ENCODE results near the gene TUBB3. TPM values are rescaled to one million over a fixed set of nuclear protein-coding genes. Genes with fewer than 3 reads are reported as not detected.

The TUBB3 gene
- total and polyA plus RNA-seq, 2 of the 8 experiments (the other 6 are each of a cell fraction or from before 2014, with no cell fraction given), result 275 to 393 TPM

DNA sequence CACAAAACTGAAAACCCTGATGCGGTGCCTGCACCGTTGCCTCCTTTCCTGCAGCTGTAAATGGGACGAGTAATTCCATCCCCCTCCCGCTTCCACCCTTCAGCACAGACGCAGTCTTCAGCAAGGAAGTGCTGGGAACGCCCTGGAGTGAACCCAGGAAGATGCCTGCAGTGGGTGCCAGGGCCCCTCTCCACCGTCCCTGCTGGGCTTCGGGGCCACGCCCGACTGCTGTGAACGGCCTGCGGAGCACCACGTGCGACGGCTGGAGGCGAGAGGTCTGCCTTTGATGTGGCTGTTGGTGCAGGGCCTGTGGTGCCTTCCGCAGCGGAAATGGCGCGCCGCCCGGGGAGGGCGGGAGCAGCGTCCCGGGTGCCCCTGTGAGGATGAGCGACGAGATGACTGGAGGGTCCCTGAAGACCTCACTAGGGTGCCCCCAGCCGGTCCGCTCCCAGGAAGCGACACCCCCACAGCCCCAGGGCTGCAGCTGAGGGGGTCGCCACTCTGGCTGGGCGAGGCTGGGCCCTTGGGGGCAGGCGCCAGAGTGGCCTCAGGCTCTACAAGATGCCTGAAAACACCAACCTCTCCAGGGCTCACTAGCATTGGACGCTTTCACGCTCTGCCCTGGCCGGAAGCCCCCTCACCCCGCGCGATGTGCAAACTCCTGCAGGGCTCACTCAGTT lies 5.2 kb upstream of the TUBB3 start:
- Histone ChIP-seq H3K9me3 (ENCODE audit: insufficient read depth in 2 of 2, low read depth in 1 of 2, low read length in 1 of 2) (no peaks in the 10 kb centered on the region), H3K36me3 (ENCODE audit: control insufficient read depth in 2 of 4, insufficient read depth in 4 of 4, low read length in 3 of 4) (no peaks in the 10 kb centered on the region), H2BK5ac (ENCODE audit: low read depth, low read length) (peak overlapping the region; percentile 4; the same call in 1 of the 2 replicates), H3K56ac (replicated peaks; ENCODE audit: insufficient read length, low read depth, low read length) (no peak overlapping the region), H3K4me2 (ENCODE audit: insufficient read depth in 1 of 2, low read depth in 2 of 2, low read length in 2 of 2) (peak overlapping the region; percentile 94 to 98), H3K9ac (replicated peaks in 1 of 4; ENCODE audit: extremely low read depth in 1 of 4, low read depth in 3 of 4, low read length in 3 of 4) (peak overlapping the region in 2 of 4 experiments; percentile 16 to 37; a peak in 5 of 7 replicates), H3K18ac (ENCODE audit: extremely low read depth, low read length) (peak overlapping the region; percentile 41), H3K23ac (ENCODE audit: insufficient read length) (no peak overlapping the region), H3K79me1 (ENCODE audit: low read depth, low read length) (no peaks in the 10 kb centered on the region), H4K5ac (ENCODE audit: insufficient read length, low read depth, low read length) (peak overlapping the region; percentile 51), H2BK120ac (replicated peaks; ENCODE audit: low read depth, low read length) (no peak overlapping the region), H2AK5ac (ENCODE audit: low read depth, low read length) (no peak overlapping the region), H2BK12ac (ENCODE audit: low read depth, low read length) (peak overlapping the region; percentile 63; the same call in 1 of the 2 replicates), H3K23me2 (ENCODE audit: low read depth, low read length) (peaks cover 19% of the 10 kb centered on the region), H3K4me3 (ENCODE audit: extremely low read depth in 1 of 4, insufficient read depth in 2 of 4, low read depth in 3 of 4, low read length in 4 of 4) (peak overlapping the region; percentile 53 to 66 (median 62)), H2BK15ac (ENCODE audit: low read length) (peak overlapping the region; percentile 24; the same call in 1 of the 2 replicates), H2AFZ (ENCODE audit: low read length) (peak overlapping the region; percentile 52; the same call in 1 of the 2 replicates), H3K14ac (ENCODE audit: insufficient read length) (no peak overlapping the region), H3K4me1 (replicated peaks in 1 of 4; ENCODE audit: control insufficient read depth in 3 of 4, insufficient read depth in 4 of 4, low read length in 3 of 4) (peaks cover 0 to 29% (median 18%) of the 10 kb centered on the region in 4 experiments; a peak in 6 of 7 replicates), H4K91ac (replicated peaks; ENCODE audit: insufficient read length, low read length) (peak overlapping the region; percentile 99), H4K8ac (ENCODE audit: extremely low read depth, insufficient read depth, low read length) (peak overlapping the region; percentile 81; the same call in 1 of the 2 replicates), H2BK20ac (ENCODE audit: low read length) (no peak overlapping the region), H3K4ac (replicated peaks; ENCODE audit: insufficient read length, low read depth, low read length) (no peak overlapping the region), H4K20me1 (replicated peaks in 1 of 2; ENCODE audit: control insufficient read depth in 1 of 2, insufficient read depth in 2 of 2, low read length in 2 of 2) (peaks cover 0 to 4% of the 10 kb centered on the region in 2 experiments), H3K27me3 (replicated peaks in 1 of 4; ENCODE audit: control insufficient read depth in 3 of 4, extremely low read depth in 1 of 4, insufficient read depth in 3 of 4, low read length in 3 of 4) (peaks cover 0 to 19% (median 16%) of the 10 kb centered on the region in 4 experiments; a peak in 6 of 7 replicates), H3K27ac (ENCODE audit: low read depth, low read length) (no peak overlapping the region), H3K79me2 (ENCODE audit: control insufficient read depth in 1 of 2, insufficient read depth in 2 of 2, low read length in 2 of 2) (no peaks in the 10 kb centered on the region)
- 5% methylated on average over 36 of the region's 39 CpGs; no CpG with 5 or more reads in 1 of the 2 experiments for WGBS, 2 experiments (ENCODE audit: extremely low coverage in 1 of 2, insufficient coverage in 1 of 2, insufficient read length in 1 of 2, insufficient replicate concordance in 2 of 2, low coverage in 1 of 2, low lambda C conversion rate in 2 of 2, missing lambda C conversion rate in 1 of 2)
- CTCF ChIA-PET (ENCODE audit: partially characterized antibody), result interaction anchor here (0.9 to 8.7 kb wide), 5 partner anchors 8 to 103 kb away, joined by 3 to 70 read pairs (median 4); no protein-coding TSS in a partner anchor
- DNase-seq (ENCODE audit: low read depth in 1 of 2, low spot score in 2 of 2), result peak in 1 of 2 experiments; percentile 74
- no peak for FAIRE-seq
- POLR2A ChIA-PET (ENCODE audit: partially characterized antibody), result interaction anchor here (0.7 to 2.6 kb wide), 9 partner anchors 9 to 220 kb away, joined by 3 to 17 read pairs (median 4); partner anchors contain the start of gene TCF25
- TF ChIP-seq PHF8 (conservative IDR thresholded peaks at IDR 0.05; ENCODE audit: low read depth, low read length), result 0 out of 2 replicates have a peak, but pooled peaks have one; percentile 26
- TF ChIP-seq, protein P1, sequence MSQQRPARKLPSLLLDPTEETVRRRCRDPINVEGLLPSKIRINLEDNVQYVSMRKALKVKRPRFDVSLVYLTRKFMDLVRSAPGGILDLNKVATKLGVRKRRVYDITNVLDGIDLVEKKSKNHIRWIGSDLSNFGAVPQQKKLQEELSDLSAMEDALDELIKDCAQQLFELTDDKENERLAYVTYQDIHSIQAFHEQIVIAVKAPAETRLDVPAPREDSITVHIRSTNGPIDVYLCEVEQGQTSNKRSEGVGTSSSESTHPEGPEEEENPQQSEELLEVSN (IDR thresholded peaks at IDR 0.05), result peak; percentile 78
- TF ChIP-seq, protein P2, sequence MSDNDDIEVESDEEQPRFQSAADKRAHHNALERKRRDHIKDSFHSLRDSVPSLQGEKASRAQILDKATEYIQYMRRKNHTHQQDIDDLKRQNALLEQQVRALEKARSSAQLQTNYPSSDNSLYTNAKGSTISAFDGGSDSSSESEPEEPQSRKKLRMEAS (IDR thresholded peaks at IDR 0.05), result peak; percentile 93
- peak; percentile 77 for TF ChIP-seq KDM4A (IDR thresholded peaks at IDR 0.05; ENCODE audit: low read depth, low read length, severe bottlenecking)
- no peak for TF ChIP-seq TEAD4 (IDR thresholded peaks at IDR 0.05; ENCODE audit: low read depth, low read length)
- peak; percentile 55 for TF ChIP-seq RBBP5 (IDR thresholded peaks at IDR 0.05; ENCODE audit: borderline replicate concordance, low read depth, low read length)
- no peak for TF ChIP-seq NANOG (IDR thresholded peaks at IDR 0.05; ENCODE audit: insufficient read depth, low read depth, low read length, poor library complexity, severe bottlenecking)
- no peak for TF ChIP-seq CREB1 (IDR thresholded peaks at IDR 0.05)
- TF ChIP-seq SIN3A (conservative IDR thresholded peaks at IDR 0.05 in 1 of 2, IDR thresholded peaks at IDR 0.05 in 1 of 2; ENCODE audit: low read depth in 1 of 2, low read length in 2 of 2), result peak in 1 of 2 experiments; percentile 47; a peak in 1 of 4 replicates
- TF ChIP-seq SP2 (IDR thresholded peaks at IDR 0.05; ENCODE audit: low read length), result no peak
